ENCODE measurements around the gene MYO1F. TPM values are rescaled to one million over a fixed set of nuclear protein-coding genes. Genes with fewer than 3 reads are reported as not detected.

Gene MYO1F
- total and polyA plus RNA-seq, 2 of the 13 experiments (the other 11 are each of a cell fraction or from before 2014, with no cell fraction given), result 0.09 to 0.13 TPM

DNA sequence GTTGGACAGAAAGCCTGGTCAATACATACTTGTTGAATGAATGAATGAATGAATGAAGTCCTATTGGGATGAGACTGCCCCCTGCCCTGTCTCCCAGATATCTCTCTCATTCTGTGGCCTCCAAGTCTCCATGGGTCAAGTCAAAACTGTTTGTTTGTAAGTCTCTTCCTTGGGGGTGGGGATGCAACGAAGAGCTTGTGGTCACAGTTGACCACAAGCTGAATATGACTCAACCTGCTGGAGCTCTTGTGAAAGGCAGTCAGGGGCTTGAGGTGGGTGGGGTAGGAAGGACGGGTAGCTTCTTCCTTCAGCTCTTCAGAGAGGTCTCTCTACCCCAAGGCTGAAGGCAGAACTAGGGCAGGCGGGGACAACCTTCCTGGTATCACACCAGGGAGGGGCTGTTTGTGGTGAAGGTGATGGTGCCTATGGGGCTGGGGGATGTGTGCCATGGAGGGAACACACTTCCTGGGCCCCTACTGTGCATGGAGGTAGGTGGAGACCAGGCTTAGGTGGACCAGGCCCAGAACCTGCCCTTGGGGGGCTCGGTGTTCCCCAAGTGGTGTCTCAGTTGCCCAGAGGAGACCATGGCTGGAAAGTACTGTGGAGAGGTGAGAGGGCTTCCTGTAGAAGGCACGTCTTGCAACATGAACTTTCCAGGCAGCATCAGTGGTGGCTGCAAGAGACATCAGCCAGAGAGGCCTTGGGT, 8.0 kb downstream of the MYO1F start (continued):
- TF ChIP-seq KIAA2018 (CRISPR knock-in tag; IDR thresholded peaks at IDR 0.05; ENCODE audit: borderline replicate concordance), result no peak
- TF ChIP-seq FOSL2 (CRISPR knock-in tag; IDR thresholded peaks at IDR 0.05), result 0 out of 2 replicates have a peak, but pooled peaks have one; percentile 13
- TF ChIP-seq ZNF30 (CRISPR knock-in tag; IDR thresholded peaks at IDR 0.05), result no peak
- no peak for TF ChIP-seq MAFG (CRISPR knock-in tag; IDR thresholded peaks at IDR 0.05)
- no peak for TF ChIP-seq MAF1 (CRISPR knock-in tag; IDR thresholded peaks at IDR 0.05; ENCODE audit: borderline replicate concordance)
- TF ChIP-seq EEA1 (CRISPR knock-in tag; IDR thresholded peaks at IDR 0.05; ENCODE audit: borderline replicate concordance), result no peak

Measured in HepG2 (cell line).